ENCODE measurements around the gene TM9SF3. TPM values are rescaled to one million over a fixed set of nuclear protein-coding genes. Genes with fewer than 3 reads are reported as not detected.

The TM9SF3 gene
- total RNA-seq, 1 donor from 2014 or later: 151 TPM

- Mint-ChIP-seq H3K36me3 (ENCODE audit: unreplicated experiment) (no peaks in the 10 kb centered on the region), H3K4me3 (ENCODE audit: unreplicated experiment) (no peak overlapping the region), H3K9me3 (ENCODE audit: unreplicated experiment) (no peaks in the 10 kb centered on the region), H3K4me1 (ENCODE audit: unreplicated experiment) (no peaks in the 10 kb centered on the region), H3K27ac (ENCODE audit: unreplicated experiment) (no peak overlapping the region), H3K27me3 (ENCODE audit: unreplicated experiment) (peaks cover 17% of the 10 kb centered on the region)
- no peak for TF ChIP-seq CTCF (IDR thresholded peaks at IDR 0.05)
- peak; percentile 71 for DNase-seq (ENCODE audit: extremely low spot score, unreplicated experiment)
Observed at GRCh38 chr10:96496281-96496925, 90.4 kb downstream of the TM9SF3 start.

GRCh38 chr10:96495544-96495943, 91.3 kb downstream of the TM9SF3 start:
- peak; percentile 48 for DNase-seq (ENCODE audit: extremely low spot score, unreplicated experiment)
- peaks cover 15% of the 10 kb centered on the region for H3K27me3 Mint-ChIP-seq (ENCODE audit: unreplicated experiment)
- H3K36me3 Mint-ChIP-seq (ENCODE audit: unreplicated experiment): no peaks in the 10 kb centered on the region
- no peak for TF ChIP-seq CTCF (IDR thresholded peaks at IDR 0.05)
- no peaks in the 10 kb centered on the region for H3K4me1 Mint-ChIP-seq (ENCODE audit: unreplicated experiment)
- H3K4me3 Mint-ChIP-seq (ENCODE audit: unreplicated experiment): no peak overlapping the region
- H3K9me3 Mint-ChIP-seq (ENCODE audit: unreplicated experiment): no peaks in the 10 kb centered on the region
- no peak overlapping the region for H3K27ac Mint-ChIP-seq (ENCODE audit: unreplicated experiment)

GRCh38 chr10:96494694-96495093, 92.1 kb downstream of the TM9SF3 start:
- H3K4me1 Mint-ChIP-seq (ENCODE audit: unreplicated experiment): no peaks in the 10 kb centered on the region
- H3K36me3 Mint-ChIP-seq (ENCODE audit: unreplicated experiment): no peaks in the 10 kb centered on the region
- H3K27me3 Mint-ChIP-seq (ENCODE audit: unreplicated experiment): peaks cover 15% of the 10 kb centered on the region
- no peak for TF ChIP-seq CTCF (IDR thresholded peaks at IDR 0.05)
- no peak for DNase-seq (ENCODE audit: extremely low spot score, unreplicated experiment)
- no peak overlapping the region for H3K4me3 Mint-ChIP-seq (ENCODE audit: unreplicated experiment)
- H3K9me3 Mint-ChIP-seq (ENCODE audit: unreplicated experiment): no peaks in the 10 kb centered on the region
- H3K27ac Mint-ChIP-seq (ENCODE audit: unreplicated experiment): no peak overlapping the region

GRCh38 chr10:96493871-96494525, 92.8 kb downstream of the TM9SF3 start:
- Mint-ChIP-seq H3K4me3 (ENCODE audit: unreplicated experiment) (no peak overlapping the region), H3K4me1 (ENCODE audit: unreplicated experiment) (no peaks in the 10 kb centered on the region), H3K27me3 (ENCODE audit: unreplicated experiment) (peaks cover 10% of the 10 kb centered on the region), H3K27ac (ENCODE audit: unreplicated experiment) (no peak overlapping the region), H3K9me3 (ENCODE audit: unreplicated experiment) (no peaks in the 10 kb centered on the region), H3K36me3 (ENCODE audit: unreplicated experiment) (no peaks in the 10 kb centered on the region)
- no peak for TF ChIP-seq CTCF (IDR thresholded peaks at IDR 0.05)
- no peak for DNase-seq (ENCODE audit: extremely low spot score, unreplicated experiment)

GRCh38 chr10:96493254-96493653, 93.6 kb downstream of the TM9SF3 start:
- no peak for TF ChIP-seq CTCF (IDR thresholded peaks at IDR 0.05)
- H3K27ac Mint-ChIP-seq (ENCODE audit: unreplicated experiment): no peak overlapping the region
- peaks cover 8% of the 10 kb centered on the region for H3K27me3 Mint-ChIP-seq (ENCODE audit: unreplicated experiment)
- H3K4me3 Mint-ChIP-seq (ENCODE audit: unreplicated experiment): no peak overlapping the region
- H3K4me1 Mint-ChIP-seq (ENCODE audit: unreplicated experiment): no peaks in the 10 kb centered on the region
- no peak for DNase-seq (ENCODE audit: extremely low spot score, unreplicated experiment)
- no peaks in the 10 kb centered on the region for H3K36me3 Mint-ChIP-seq (ENCODE audit: unreplicated experiment)
- H3K9me3 Mint-ChIP-seq (ENCODE audit: unreplicated experiment): no peaks in the 10 kb centered on the region
